GM11168 (cell line): ENCODE data around the gene IPO11.

ENCODE experiments used
- in situ Hi-C: fragments of 300-500 bp; cut with MboI; formaldehyde crosslinking; loops from one replicate; pipeline ENCODE4 v1.12.0; 2022; ENCODE audit warnings: low sequenced_read_pairs; ENCODE audit not compliant: unreplicated experiment

The IPO11 gene

DNA sequence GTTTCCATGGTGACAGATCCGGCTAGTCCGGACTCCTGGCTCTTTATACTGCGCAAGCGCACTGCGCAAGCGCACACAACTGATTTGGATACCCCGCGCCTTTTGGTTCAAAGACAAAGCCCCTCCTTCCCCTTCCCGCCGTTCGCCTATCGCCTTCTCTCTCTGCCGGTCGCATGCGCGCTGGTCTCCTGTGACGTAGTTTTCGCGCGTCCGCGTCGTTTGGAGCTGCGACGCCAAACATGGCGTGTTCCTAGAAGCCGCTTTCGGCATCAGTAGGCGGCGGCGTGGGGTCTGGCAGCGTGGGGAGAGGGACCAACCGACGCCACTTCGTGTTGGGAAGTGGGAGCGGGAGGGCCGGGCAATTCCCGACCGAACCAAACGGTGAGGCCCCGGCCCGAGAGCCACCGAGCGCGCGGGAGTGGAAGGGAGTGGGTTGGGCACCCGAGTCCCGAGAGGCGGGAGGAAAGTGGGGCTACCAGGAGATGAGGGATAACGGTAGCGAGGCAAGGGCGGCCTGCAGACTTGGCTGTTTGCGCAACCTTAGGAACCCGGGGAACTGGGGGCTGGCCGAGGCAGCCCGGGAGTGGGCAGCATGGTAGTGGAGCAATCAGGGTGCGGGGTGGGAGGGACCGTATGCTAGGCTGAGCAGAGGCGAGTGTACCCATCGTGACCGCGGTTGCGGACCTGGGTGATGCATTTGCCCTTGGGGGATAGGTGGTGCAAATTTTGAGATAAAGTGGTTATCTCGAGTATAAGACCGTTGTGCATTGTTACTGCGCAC lies at the start of gene IPO11:
TSS of gene IPO11 (plus strand) at position 215 of the 781 bp plus-strand sequence. CDS start 24,517 bp downstream, outside the sequence.
- in situ Hi-C loops = no loop called here

DNA sequence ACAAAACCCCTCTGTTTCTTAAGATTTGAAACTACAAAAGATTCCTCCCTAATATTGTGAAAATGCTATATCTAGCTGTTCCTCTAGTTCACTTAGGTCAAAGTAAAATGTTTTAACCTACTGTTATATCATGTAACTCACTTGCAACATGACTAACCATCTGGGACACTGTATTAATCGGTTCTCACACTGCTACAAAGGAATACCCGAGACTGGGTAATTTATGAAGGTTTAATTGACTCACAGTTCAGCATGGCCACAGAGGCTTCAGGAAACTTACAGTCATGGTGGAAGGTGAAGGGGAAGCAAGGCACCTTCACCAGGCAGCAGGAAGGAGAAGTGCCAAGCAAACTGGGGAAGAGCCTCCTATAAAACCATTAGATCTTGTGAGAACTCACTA lies 43.5 kb upstream of the IPO11 start:
- in situ Hi-C loops = no loop called here

- in situ Hi-C loops = no loop called here
Measured at GRCh38 chr5:62371409-62371808, 41.2 kb upstream of the IPO11 start.

DNA sequence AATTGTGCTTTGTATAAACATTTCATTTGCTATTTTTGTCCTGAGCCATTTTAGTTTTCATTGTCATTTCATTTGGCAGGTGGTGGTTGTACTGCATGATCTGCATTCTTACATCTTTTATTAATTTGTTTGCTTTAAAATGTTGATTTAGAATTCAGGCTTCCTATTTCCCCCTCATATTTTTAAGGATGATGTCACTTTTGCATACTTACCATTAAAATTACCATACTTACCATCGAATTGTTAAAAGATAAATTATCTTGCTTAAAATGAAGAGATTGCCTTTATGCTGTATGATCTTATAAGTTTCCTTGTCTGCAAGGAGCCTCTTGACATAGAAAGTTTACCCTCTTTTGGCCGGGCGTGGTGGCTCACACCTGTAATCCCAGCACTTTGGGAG lies 40.0 kb upstream of the IPO11 start:
- in situ Hi-C loops = no loop called here

DNA sequence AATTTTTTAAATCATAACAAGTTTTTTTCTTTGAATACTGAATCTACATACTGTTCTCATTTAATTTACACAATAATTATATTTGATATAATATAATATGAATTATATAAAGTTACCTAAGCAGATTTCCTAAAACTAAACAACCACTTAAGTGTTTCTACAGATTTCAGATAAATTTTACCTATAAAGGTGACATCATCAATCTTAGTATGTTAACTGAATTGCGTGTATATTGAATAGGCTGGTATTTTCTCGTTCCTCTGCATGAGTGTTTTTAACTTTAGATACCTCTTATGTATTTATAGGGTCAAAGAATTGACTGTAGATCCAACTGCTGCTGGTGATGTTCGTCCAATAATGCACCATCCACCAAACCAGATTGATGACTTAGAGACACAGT lies 39.2 kb upstream of the IPO11 start:
- in situ Hi-C loops = no loop called here

DNA sequence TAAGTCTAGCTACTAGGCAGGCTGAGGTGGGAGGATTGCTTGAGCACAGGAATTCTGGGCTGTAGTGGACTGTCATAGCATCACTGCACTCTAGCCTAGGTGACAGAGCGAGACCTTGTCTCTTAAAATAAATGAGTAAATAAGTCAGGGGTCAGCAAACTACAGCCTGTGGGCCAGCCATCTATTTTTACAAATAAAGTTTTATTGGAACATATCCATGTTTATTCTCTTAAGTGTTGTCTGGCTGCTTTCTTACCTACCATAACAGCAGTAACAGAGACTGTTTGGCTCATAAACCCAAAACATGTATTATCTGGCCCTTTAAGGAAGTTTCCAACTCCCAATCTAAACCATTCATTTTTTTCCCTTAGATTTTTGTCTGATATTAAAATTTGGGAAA lies 38.5 kb upstream of the IPO11 start:
- in situ Hi-C loops = no loop called here

DNA sequence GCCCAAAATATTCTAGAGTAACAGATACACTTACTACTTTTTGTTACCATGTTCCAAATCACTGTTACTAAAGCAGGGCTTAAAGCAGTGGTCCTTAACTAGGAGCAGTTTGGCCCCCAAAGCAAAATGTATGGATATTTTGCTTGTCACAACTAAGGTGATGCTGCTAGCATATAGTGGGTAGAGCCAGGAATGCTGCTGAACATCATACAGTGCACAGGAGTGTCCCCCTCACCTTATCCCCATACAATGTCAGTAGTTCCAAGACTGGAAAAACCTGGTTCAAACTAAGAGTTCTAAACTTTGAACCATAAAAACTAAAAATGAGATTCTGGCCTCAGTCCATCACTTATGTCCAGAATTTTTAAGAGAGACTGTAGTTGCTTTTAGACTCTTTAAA lies 36.9 kb upstream of the IPO11 start:
- in situ Hi-C loops = no loop called here

- in situ Hi-C loops = no loop called here
Measured at GRCh38 chr5:62376064-62376463, 36.5 kb upstream of the IPO11 start.

DNA sequence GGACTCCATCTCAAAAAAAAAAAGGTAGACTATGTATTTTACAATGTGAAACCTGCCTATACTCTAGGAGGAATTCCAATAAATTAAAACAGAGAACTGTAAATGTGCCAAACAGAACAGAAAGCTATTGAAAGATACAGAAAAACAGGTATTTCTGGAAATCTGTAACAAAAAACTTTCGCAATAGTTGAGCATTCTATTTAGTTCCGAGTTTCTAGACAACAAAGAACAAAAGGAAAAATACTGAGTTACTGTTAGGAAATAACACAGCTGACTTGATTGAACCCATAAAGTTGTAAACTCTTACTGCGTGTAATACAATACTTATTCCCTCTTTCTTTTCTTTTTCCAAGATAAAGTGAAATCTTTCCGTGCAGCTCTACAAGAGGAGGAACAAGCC lies 27.4 kb upstream of the IPO11 start:
- in situ Hi-C loops = no loop called here

DNA sequence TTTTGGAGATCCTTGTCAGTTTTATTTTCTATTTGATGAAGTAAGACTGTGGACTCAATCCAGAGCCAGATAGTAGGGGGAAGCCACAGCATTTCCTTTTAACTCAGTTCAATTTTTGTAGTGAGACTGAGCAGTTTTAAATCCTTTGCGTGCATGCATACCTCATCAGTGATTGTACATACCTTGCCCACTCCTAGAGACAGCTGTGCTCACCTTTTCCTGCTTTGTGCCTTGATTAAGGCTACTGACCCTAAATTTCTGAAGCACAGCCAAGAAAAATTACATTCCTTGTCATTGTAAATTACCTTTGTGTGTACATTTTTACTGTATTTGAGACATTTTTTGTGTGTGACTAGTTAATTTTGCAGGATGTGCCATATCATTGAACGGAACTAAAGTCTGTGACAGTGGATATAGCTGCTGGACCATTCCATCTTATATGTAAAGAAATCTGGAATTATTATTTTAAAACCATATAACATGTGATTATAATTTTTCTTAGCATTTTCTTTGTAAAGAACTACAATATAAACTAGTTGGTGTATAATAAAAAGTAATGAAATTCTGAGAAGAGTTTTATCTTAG lies 26.7 kb upstream of the IPO11 start:
- in situ Hi-C loops = no loop called here

GRCh38 chr5:62386824-62387223 lies 25.7 kb upstream of the IPO11 start:
- in situ Hi-C loops = no loop called here

GRCh38 chr5:62395210-62395950 lies 17.2 kb upstream of the IPO11 start:
- in situ Hi-C loops = no loop called here

- in situ Hi-C loops = no loop called here
Measured at GRCh38 chr5:62403411-62404250, 8.9 kb upstream of the IPO11 start, which contains the start of gene DIMT1. Gene DIMT1, minus strand, starts transcription at chr5:62403905. Its CDS starts 133 bp downstream, at chr5:62403772.

- in situ Hi-C loops = no loop called here
Measured at GRCh38 chr5:62413711-62414110, 1.1 kb downstream of the IPO11 start.

- in situ Hi-C loops = no loop called here
Measured at GRCh38 chr5:62418462-62419076, 6.0 kb downstream of the IPO11 start.

GRCh38 chr5:62419609-62420008 lies 7.0 kb downstream of the IPO11 start:
- in situ Hi-C loops = no loop called here

DNA sequence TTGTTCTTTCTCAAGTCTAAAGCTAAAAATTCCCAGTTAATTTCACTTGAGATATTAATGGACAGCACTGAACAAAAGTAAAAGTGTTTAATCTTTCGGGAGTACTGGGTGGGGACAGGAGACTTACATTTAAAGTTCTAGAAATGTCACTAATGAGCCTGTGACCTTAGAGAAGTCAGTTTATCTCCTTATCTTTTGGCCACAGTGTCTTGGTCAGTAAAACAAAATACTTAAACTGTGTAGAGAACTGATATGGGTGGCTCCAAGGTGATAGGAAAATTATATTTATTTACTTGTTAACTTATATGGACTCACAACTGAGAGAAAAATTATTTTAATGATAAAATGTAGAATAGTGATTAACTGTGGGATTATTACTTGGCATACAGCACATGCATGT lies 8.9 kb downstream of the IPO11 start:
- in situ Hi-C loops = no loop called here

DNA sequence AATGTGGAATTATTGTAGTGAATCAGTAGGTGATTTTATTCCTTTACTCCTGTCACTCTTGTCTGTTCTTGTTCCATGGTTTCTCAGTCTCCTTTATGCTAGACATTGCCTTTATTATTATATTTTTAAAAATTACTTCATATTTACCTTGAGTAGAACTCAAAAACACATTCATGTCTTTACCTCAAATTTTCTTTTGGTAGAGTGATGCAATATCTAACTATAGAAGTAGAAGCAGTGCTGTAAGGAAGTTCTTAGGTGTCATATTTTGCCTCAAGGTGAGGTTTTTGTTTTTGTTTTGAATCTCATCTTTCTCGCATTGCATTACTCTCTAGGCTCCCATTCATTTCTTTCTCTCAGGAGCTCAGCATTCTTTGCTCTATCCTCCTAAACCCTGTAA lies 12.2 kb downstream of the IPO11 start:
- in situ Hi-C loops = no loop called here

DNA sequence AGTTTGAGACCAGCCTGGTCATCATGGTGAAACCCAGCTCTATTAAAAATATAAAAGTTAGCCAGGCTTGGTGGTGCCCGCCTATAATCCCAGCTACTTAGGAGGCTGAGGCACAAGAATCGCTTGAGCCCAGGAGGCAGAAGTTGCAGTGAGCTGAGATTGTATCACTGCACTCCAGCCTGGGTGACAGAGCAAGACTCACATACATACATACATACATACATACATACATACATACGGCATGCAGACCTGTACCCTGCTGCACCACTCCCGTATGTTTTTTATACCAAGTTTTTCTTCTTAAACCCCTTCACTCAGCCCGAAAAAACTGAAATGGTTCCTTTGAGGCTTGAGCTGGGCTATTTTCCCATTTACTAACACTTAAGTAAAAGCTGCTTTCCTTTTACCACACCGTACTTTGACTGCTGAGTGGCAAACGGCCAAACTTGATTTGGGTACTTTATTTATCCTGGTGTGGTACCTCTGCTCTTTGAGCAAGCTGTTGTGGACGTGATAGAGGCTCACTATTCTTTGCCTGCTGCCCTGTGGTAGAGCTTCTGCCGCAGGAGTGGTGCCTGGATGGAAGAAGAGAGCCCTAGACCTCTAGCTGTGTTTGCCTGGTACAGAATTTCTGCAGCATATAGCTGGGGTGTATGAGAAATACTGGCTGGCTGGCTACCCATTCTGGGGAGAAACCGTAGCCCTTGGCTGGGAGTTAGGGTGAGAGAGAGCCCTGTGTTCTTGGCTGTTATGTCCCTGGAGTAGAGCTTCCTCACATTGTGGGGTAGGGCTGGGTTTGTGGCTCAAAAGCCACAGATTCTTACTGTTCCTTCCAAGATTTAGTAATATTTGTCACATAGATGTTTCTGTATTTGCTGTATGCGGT lies 19.4 kb downstream of the IPO11 start:
- in situ Hi-C loops = no loop called here
